ENCODE measurements around the gene SLC12A4.

DNA sequence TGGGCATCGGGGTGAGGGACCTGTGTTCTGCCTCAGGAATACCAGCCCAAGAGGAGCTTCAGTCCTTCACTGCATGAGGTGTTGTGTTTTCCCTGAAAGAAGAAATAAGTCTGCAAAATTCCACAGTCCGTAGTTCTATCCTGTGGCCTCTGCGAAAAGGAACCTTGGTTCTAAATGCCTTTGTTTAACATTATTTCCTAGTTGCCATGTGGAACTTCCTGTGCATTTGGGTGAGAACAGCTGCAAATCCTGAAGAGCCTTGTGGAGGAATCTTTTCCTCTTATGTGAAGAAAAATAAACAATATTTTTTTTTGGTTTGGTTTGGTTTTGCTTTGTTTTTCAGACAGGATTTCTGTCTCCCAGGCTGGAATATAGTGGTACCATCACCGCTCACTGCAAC lies 65.6 kb downstream of the SLC12A4 start:
- TF ChIP-seq, protein P1, sequence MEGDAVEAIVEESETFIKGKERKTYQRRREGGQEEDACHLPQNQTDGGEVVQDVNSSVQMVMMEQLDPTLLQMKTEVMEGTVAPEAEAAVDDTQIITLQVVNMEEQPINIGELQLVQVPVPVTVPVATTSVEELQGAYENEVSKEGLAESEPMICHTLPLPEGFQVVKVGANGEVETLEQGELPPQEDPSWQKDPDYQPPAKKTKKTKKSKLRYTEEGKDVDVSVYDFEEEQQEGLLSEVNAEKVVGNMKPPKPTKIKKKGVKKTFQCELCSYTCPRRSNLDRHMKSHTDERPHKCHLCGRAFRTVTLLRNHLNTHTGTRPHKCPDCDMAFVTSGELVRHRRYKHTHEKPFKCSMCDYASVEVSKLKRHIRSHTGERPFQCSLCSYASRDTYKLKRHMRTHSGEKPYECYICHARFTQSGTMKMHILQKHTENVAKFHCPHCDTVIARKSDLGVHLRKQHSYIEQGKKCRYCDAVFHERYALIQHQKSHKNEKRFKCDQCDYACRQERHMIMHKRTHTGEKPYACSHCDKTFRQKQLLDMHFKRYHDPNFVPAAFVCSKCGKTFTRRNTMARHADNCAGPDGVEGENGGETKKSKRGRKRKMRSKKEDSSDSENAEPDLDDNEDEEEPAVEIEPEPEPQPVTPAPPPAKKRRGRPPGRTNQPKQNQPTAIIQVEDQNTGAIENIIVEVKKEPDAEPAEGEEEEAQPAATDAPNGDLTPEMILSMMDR (IDR thresholded peaks at IDR 0.05) = no peak
- no peak for TF ChIP-seq POLR2A (IDR thresholded peaks at IDR 0.05)
